22Rv1 (cell line): ENCODE data around the gene SLC26A9.

Source experiments
- ZFX ChIP-seq: fragments of 450-650 bp; IDR thresholded peaks from 2 replicates; pipeline ENCODE4 v1.6.1; 2017; ENCODE audit warnings: antibody characterized with exemption, borderline replicate concordance
- TF ChIP-seq, protein P1 (sequence below): fragments of 450-650 bp; IDR thresholded peaks from 2 replicates; pipeline ENCODE4 v1.5.1; 2017; ENCODE audit warnings: mild to moderate bottlenecking

DNA sequence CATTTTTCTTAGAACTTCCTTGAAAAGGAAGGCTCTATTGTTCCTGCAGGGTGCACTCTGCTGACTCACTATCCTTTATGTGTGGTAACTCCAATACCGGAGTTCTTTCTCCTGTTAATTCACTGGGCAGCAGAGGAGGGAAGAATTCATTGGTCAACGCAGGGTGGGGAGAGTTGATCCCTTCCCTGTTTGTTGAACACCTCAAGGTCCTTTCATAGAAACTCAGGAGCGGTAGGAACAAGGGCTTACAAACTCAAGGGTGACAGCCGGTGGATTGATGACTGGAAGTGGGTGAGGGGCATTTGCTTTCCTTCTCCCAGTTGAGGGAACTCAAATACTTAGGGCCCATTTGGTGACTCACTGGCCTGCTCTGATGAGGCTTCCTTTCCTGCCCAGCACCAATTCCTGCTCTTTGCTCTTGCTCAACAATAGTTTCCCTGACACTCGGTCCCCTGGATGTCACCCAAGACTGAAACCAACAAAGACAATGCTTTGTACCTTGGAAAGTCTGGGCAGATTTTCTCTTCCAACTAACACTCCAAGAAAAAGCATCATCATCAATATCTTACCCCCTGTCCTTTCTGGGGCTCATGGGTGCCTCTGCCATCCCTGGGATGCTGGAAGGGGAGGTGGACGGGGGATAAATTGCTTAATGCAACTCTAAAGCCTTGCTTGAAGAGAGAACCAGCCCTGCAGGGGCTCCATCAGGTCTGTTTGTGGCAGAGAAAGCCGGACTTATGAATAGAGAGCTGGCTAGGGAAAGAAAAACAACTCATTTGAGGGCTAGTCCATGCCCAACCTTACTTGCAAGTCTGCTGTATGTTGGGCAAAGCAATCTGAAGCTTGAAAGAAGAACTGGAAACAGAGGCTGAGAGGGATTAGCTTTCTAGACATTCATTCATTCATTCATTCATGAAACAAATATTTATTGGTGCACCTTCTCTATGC, 9.3 kb downstream of the SLC26A9 start:
- TF ChIP-seq, protein P1, sequence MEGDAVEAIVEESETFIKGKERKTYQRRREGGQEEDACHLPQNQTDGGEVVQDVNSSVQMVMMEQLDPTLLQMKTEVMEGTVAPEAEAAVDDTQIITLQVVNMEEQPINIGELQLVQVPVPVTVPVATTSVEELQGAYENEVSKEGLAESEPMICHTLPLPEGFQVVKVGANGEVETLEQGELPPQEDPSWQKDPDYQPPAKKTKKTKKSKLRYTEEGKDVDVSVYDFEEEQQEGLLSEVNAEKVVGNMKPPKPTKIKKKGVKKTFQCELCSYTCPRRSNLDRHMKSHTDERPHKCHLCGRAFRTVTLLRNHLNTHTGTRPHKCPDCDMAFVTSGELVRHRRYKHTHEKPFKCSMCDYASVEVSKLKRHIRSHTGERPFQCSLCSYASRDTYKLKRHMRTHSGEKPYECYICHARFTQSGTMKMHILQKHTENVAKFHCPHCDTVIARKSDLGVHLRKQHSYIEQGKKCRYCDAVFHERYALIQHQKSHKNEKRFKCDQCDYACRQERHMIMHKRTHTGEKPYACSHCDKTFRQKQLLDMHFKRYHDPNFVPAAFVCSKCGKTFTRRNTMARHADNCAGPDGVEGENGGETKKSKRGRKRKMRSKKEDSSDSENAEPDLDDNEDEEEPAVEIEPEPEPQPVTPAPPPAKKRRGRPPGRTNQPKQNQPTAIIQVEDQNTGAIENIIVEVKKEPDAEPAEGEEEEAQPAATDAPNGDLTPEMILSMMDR = no peak
- TF ChIP-seq ZFX = no peak
